Measurements from ENCODE around the gene MYOZ3.

The MYOZ3 gene

GRCh38 chr5:150633429-150633828 is 27.6 kb upstream of the MYOZ3 start:
- H3K4me3 Mint-ChIP-seq, result no peak overlapping the region
- no peaks in the 10 kb centered on the region for H3K4me1 Mint-ChIP-seq (ENCODE audit: low read depth)
- H3K27ac Mint-ChIP-seq, result no peak overlapping the region
- peaks cover 10% of the 10 kb centered on the region for H3K27me3 Mint-ChIP-seq
- no peaks in the 10 kb centered on the region for H3K36me3 Mint-ChIP-seq (ENCODE audit: low read depth)
- no peaks in the 10 kb centered on the region for H3K9me3 Mint-ChIP-seq

GRCh38 chr5:150636391-150637244 is 24.4 kb upstream of the MYOZ3 start:
- Mint-ChIP-seq H3K27me3 (peaks cover 10% of the 10 kb centered on the region), H3K36me3 (ENCODE audit: low read depth) (no peaks in the 10 kb centered on the region), H3K9me3 (no peaks in the 10 kb centered on the region), H3K27ac (no peak overlapping the region), H3K4me1 (ENCODE audit: low read depth) (no peaks in the 10 kb centered on the region), H3K4me3 (no peak overlapping the region)

GRCh38 chr5:150637245-150638052 is 23.6 kb upstream of the MYOZ3 start:
- Mint-ChIP-seq H3K4me3 (no peak overlapping the region), H3K4me1 (ENCODE audit: low read depth) (no peaks in the 10 kb centered on the region), H3K27ac (no peak overlapping the region), H3K27me3 (peaks cover 10% of the 10 kb centered on the region), H3K9me3 (no peaks in the 10 kb centered on the region), H3K36me3 (ENCODE audit: low read depth) (no peaks in the 10 kb centered on the region)

GRCh38 chr5:150638053-150638444 is 23.0 kb upstream of the MYOZ3 start:
- Mint-ChIP-seq H3K4me3 (no peak overlapping the region), H3K4me1 (ENCODE audit: low read depth) (no peaks in the 10 kb centered on the region), H3K27ac (no peak overlapping the region), H3K27me3 (peaks cover 10% of the 10 kb centered on the region), H3K9me3 (no peaks in the 10 kb centered on the region), H3K36me3 (ENCODE audit: low read depth) (no peaks in the 10 kb centered on the region)

- Mint-ChIP-seq H3K36me3 (ENCODE audit: low read depth) (no peaks in the 10 kb centered on the region), H3K4me1 (ENCODE audit: low read depth) (no peaks in the 10 kb centered on the region), H3K27ac (no peak overlapping the region), H3K27me3 (peaks cover 10% of the 10 kb centered on the region), H3K4me3 (no peak overlapping the region), H3K9me3 (no peaks in the 10 kb centered on the region)
Measured at GRCh38 chr5:150638488-150639376, 22.3 kb upstream of the MYOZ3 start.

- Mint-ChIP-seq H3K27me3 (peaks cover 10% of the 10 kb centered on the region), H3K9me3 (no peaks in the 10 kb centered on the region), H3K36me3 (ENCODE audit: low read depth) (no peaks in the 10 kb centered on the region), H3K4me1 (ENCODE audit: low read depth) (no peaks in the 10 kb centered on the region), H3K4me3 (no peak overlapping the region), H3K27ac (no peak overlapping the region)
Measured at GRCh38 chr5:150639377-150639692, 21.7 kb upstream of the MYOZ3 start.

GRCh38 chr5:150639751-150640150 is 21.3 kb upstream of the MYOZ3 start:
- Mint-ChIP-seq H3K9me3 (no peaks in the 10 kb centered on the region), H3K27ac (no peak overlapping the region), H3K4me1 (ENCODE audit: low read depth) (no peaks in the 10 kb centered on the region), H3K36me3 (ENCODE audit: low read depth) (no peaks in the 10 kb centered on the region), H3K27me3 (peaks cover 10% of the 10 kb centered on the region), H3K4me3 (no peak overlapping the region)

- no peaks in the 10 kb centered on the region for H3K4me1 Mint-ChIP-seq (ENCODE audit: low read depth)
- H3K27me3 Mint-ChIP-seq, result peaks cover 10% of the 10 kb centered on the region
- H3K9me3 Mint-ChIP-seq, result no peaks in the 10 kb centered on the region
- H3K36me3 Mint-ChIP-seq (ENCODE audit: low read depth), result no peaks in the 10 kb centered on the region
- H3K4me3 Mint-ChIP-seq, result no peak within 1 kb of the TSS
- H3K27ac Mint-ChIP-seq, result no peak within 1 kb of the TSS
Measured at GRCh38 chr5:150640311-150641005, 20.6 kb upstream of the MYOZ3 start, which contains the start of gene SYNPO. Gene SYNPO (plus strand): TSS chr5:150640660. CDS start chr5:150648276, 7,616 bp downstream.

- H3K4me1 Mint-ChIP-seq (ENCODE audit: low read depth), result no peaks in the 10 kb centered on the region
- H3K9me3 Mint-ChIP-seq, result no peaks in the 10 kb centered on the region
- H3K4me3 Mint-ChIP-seq, result no peak overlapping the region
- no peaks in the 10 kb centered on the region for H3K36me3 Mint-ChIP-seq (ENCODE audit: low read depth)
- no peak overlapping the region for H3K27ac Mint-ChIP-seq
- H3K27me3 Mint-ChIP-seq, result peaks cover 10% of the 10 kb centered on the region
Measured at GRCh38 chr5:150641006-150641570, 20.0 kb upstream of the MYOZ3 start.

- peaks cover 5% of the 10 kb centered on the region for H3K27me3 Mint-ChIP-seq
- H3K36me3 Mint-ChIP-seq (ENCODE audit: low read depth), result no peaks in the 10 kb centered on the region
- H3K4me3 Mint-ChIP-seq, result no peak overlapping the region
- no peaks in the 10 kb centered on the region for H3K9me3 Mint-ChIP-seq
- H3K27ac Mint-ChIP-seq, result no peak overlapping the region
- no peaks in the 10 kb centered on the region for H3K4me1 Mint-ChIP-seq (ENCODE audit: low read depth)
Measured at GRCh38 chr5:150641824-150642566, 19.1 kb upstream of the MYOZ3 start.

GRCh38 chr5:150642567-150642927 is 18.5 kb upstream of the MYOZ3 start:
- no peaks in the 10 kb centered on the region for H3K36me3 Mint-ChIP-seq (ENCODE audit: low read depth)

GRCh38 chr5:150642991-150643710 is 17.9 kb upstream of the MYOZ3 start:
- Mint-ChIP-seq H3K27ac (no peak overlapping the region), H3K36me3 (ENCODE audit: low read depth) (no peaks in the 10 kb centered on the region), H3K4me1 (ENCODE audit: low read depth) (no peaks in the 10 kb centered on the region), H3K9me3 (no peaks in the 10 kb centered on the region), H3K27me3 (peaks cover 2% of the 10 kb centered on the region), H3K4me3 (no peak overlapping the region)

More at GRCh38 chr5:150642567-150642927, 18.5 kb upstream of the MYOZ3 start:
- Mint-ChIP-seq H3K4me1 (ENCODE audit: low read depth) (no peaks in the 10 kb centered on the region), H3K9me3 (no peaks in the 10 kb centered on the region), H3K4me3 (no peak overlapping the region), H3K27ac (no peak overlapping the region), H3K27me3 (peaks cover 4% of the 10 kb centered on the region)

GRCh38 chr5:150644058-150644457 is 17.0 kb upstream of the MYOZ3 start:
- Mint-ChIP-seq H3K4me3 (no peak overlapping the region), H3K9me3 (no peaks in the 10 kb centered on the region), H3K4me1 (ENCODE audit: low read depth) (no peaks in the 10 kb centered on the region), H3K27ac (no peak overlapping the region), H3K27me3 (no peaks in the 10 kb centered on the region), H3K36me3 (ENCODE audit: low read depth) (no peaks in the 10 kb centered on the region)
